ENCODE measurements around the gene ALAS1. TPM values are rescaled to one million over a fixed set of nuclear protein-coding genes. Genes with fewer than 3 reads are reported as not detected.

The ALAS1 gene
- total RNA-seq (1,000 to 10,000 TPM in 1 of 9 donors, 100 to 1,000 TPM in 8; 233 to 3,700 (median 664) TPM), polyA plus RNA-seq (100 to 1,000 TPM in 2 of 3 donors, 10 to 100 TPM in 1; 64.9 to 849 (median 387) TPM)
- long read RNA-seq, donor 1, transcript ALAS1-201 (11 exons, 2,212 nt): minor isoform, 5 of 508 reads
- long read RNA-seq, donor 1, transcript ALAS1-204 (11 exons, 2,125 nt): major isoform, 114 of 508 reads
- long read RNA-seq, donor 1, transcript ALAS1-205 (12 exons, 2,356 nt): minor isoform, 34 of 508 reads
- long read RNA-seq, donor 1, partial matches to known transcripts: 352 of 508 reads
- long read RNA-seq, donor 1, other reads (novel, unspliced or antisense): 0 of 508 reads
- long read RNA-seq, donor 2, transcript ALAS1-203 (2 exons, 350 nt): minor isoform, 6 of 333 reads
- long read RNA-seq, donor 2, transcript ALAS1-204 (11 exons, 2,125 nt): major isoform, 57 of 333 reads
- long read RNA-seq, donor 2, transcript ALAS1-201 (11 exons, 2,212 nt): minor isoform, 7 of 333 reads
- long read RNA-seq, donor 2, transcript ALAS1-205 (12 exons, 2,356 nt): minor isoform, 12 of 333 reads
- long read RNA-seq, donor 2, partial matches to known transcripts: 250 of 333 reads
- long read RNA-seq, donor 2, other reads (novel, unspliced or antisense): 0 of 333 reads
- long read RNA-seq, donor 3, transcript ALAS1-204 (11 exons, 2,125 nt): major isoform, 95 of 328 reads
- long read RNA-seq, donor 3, transcript ALAS1-201 (11 exons, 2,212 nt): minor isoform, 10 of 328 reads
- long read RNA-seq, donor 3, transcript ALAS1-205 (12 exons, 2,356 nt): minor isoform, 43 of 328 reads
- long read RNA-seq, donor 3, partial matches to known transcripts: 176 of 328 reads
- long read RNA-seq, donor 3, other reads (novel, unspliced or antisense): 0 of 328 reads
- long read RNA-seq, donor 4, transcript ALAS1-205 (12 exons, 2,356 nt): minor isoform, 33 of 1,061 reads
- long read RNA-seq, donor 4, transcript ALAS1-204 (11 exons, 2,125 nt): major isoform, 772 of 1,061 reads
- long read RNA-seq, donor 4, transcript ALAS1-202 (12 exons, 2,430 nt): minor isoform, 5 of 1,061 reads
- long read RNA-seq, donor 4, transcript ALAS1-201 (11 exons, 2,212 nt): minor isoform, 52 of 1,061 reads
- long read RNA-seq, donor 4, partial matches to known transcripts: 146 of 1,061 reads
- long read RNA-seq, donor 4, other reads (novel, unspliced or antisense): 53 of 1,061 reads
- long read RNA-seq, donor 5, transcript ALAS1-201 (11 exons, 2,212 nt): minor isoform, 117 of 2,069 reads
- long read RNA-seq, donor 5, transcript ALAS1-202 (12 exons, 2,430 nt): minor isoform, 20 of 2,069 reads
- long read RNA-seq, donor 5, transcript ALAS1-204 (11 exons, 2,125 nt): major isoform, 1,376 of 2,069 reads
- long read RNA-seq, donor 5, transcript ALAS1-205 (12 exons, 2,356 nt): minor isoform, 364 of 2,069 reads
- long read RNA-seq, donor 5, partial matches to known transcripts: 77 of 2,069 reads
- long read RNA-seq, donor 5, other reads (novel, unspliced or antisense): 115 of 2,069 reads
- long read RNA-seq, donor 6, transcript ALAS1-201 (11 exons, 2,212 nt): minor isoform, 14 of 355 reads
- long read RNA-seq, donor 6, transcript ALAS1-204 (11 exons, 2,125 nt): major isoform, 217 of 355 reads
- long read RNA-seq, donor 6, transcript ALAS1-205 (12 exons, 2,356 nt): minor isoform, 40 of 355 reads
- long read RNA-seq, donor 6, partial matches to known transcripts: 60 of 355 reads
- long read RNA-seq, donor 6, other reads (novel, unspliced or antisense): 23 of 355 reads
- long read RNA-seq, donor 7, transcript ALAS1-205 (12 exons, 2,356 nt): minor isoform, 10 of 166 reads
- long read RNA-seq, donor 7, transcript ALAS1-201 (11 exons, 2,212 nt): minor isoform, 6 of 166 reads
- long read RNA-seq, donor 7, transcript ALAS1-204 (11 exons, 2,125 nt): major isoform, 38 of 166 reads
- long read RNA-seq, donor 7, partial matches to known transcripts: 95 of 166 reads
- long read RNA-seq, donor 7, other reads (novel, unspliced or antisense): 14 of 166 reads
- long read RNA-seq, donor 8, transcript ALAS1-204 (11 exons, 2,125 nt): major isoform, 210 of 704 reads
- long read RNA-seq, donor 8, transcript ALAS1-201 (11 exons, 2,212 nt): minor isoform, 16 of 704 reads
- long read RNA-seq, donor 8, transcript ALAS1-205 (12 exons, 2,356 nt): minor isoform, 54 of 704 reads
- long read RNA-seq, donor 8, partial matches to known transcripts: 411 of 704 reads
- long read RNA-seq, donor 8, other reads (novel, unspliced or antisense): 10 of 704 reads
- long read RNA-seq, donor 9, transcript ALAS1-205 (12 exons, 2,356 nt): minor isoform, 14 of 199 reads
- long read RNA-seq, donor 9, transcript ALAS1-204 (11 exons, 2,125 nt): major isoform, 72 of 199 reads
- long read RNA-seq, donor 9, partial matches to known transcripts: 107 of 199 reads
- long read RNA-seq, donor 9, other reads (novel, unspliced or antisense): 0 of 199 reads
- long read RNA-seq, donor 10, transcript ALAS1-205 (12 exons, 2,356 nt): minor isoform, 13 of 96 reads
- long read RNA-seq, donor 10, transcript ALAS1-204 (11 exons, 2,125 nt): major isoform, 38 of 96 reads
- long read RNA-seq, donor 10, partial matches to known transcripts: 41 of 96 reads
- long read RNA-seq, donor 10, other reads (novel, unspliced or antisense): 0 of 96 reads

DNA sequence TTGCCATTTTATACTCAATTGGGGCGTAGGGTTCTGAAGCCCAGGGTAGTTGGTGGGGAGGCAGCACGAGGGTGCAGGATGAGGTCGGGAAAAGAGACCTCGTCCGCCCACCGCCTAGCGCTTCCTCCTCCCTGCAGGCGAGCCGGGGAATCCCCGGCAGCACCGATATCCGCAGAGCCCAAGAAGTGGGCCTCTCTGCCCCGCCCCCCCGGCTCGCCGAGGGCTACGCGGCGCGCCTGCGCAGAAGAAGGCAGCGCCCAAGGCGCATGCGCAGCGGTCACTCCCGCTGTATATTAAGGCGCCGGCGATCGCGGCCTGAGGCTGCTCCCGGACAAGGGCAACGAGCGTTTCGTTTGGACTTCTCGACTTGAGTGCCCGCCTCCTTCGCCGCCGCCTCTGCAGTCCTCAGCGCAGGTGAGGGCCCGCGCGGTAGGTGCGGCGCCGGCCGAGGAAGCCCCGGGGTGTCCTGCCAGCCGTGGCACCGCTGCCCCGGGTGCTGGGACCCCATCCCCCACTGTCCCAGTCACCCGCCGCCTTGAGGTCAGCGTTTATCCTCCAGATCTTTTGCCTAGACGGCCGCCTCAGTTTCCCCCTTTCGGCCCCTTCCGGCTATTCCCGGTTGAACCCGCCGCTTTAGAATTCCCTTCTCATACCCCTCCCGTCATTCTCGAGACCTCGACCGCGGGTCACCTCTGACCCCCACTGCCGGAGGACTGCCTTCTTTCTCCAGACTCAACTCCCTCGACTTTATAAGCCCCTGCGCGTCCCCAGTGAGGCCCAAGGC lies at the start of gene ALAS1:
Gene ALAS1, plus strand, starts transcription at position 319 of the 784 bp plus-strand sequence. CDS start 1,082 bp downstream, outside the sequence.
- peak within 1 kb of the TSS in 3 of 4 donors; percentile 65 to 100 (median 74) for H3K4me3 ChIP-seq
- peak; percentile 89 to 97 (median 94) for DNase-seq
- intact Hi-C loops (cut with DNase I): no loop called here
- no peaks in the 10 kb centered on the region for H3K9me3 ChIP-seq (replicated peaks in 1 of 3)
- H3K4me1 ChIP-seq (replicated peaks in 1 of 2): peaks cover 50 to 87% of the 10 kb centered on the region in 2 donors
- peak within 1 kb of the TSS; percentile 45 to 90 (median 76) for H3K27ac ChIP-seq
- no peaks in the 10 kb centered on the region for H3K27me3 ChIP-seq
- TF ChIP-seq, protein P1, sequence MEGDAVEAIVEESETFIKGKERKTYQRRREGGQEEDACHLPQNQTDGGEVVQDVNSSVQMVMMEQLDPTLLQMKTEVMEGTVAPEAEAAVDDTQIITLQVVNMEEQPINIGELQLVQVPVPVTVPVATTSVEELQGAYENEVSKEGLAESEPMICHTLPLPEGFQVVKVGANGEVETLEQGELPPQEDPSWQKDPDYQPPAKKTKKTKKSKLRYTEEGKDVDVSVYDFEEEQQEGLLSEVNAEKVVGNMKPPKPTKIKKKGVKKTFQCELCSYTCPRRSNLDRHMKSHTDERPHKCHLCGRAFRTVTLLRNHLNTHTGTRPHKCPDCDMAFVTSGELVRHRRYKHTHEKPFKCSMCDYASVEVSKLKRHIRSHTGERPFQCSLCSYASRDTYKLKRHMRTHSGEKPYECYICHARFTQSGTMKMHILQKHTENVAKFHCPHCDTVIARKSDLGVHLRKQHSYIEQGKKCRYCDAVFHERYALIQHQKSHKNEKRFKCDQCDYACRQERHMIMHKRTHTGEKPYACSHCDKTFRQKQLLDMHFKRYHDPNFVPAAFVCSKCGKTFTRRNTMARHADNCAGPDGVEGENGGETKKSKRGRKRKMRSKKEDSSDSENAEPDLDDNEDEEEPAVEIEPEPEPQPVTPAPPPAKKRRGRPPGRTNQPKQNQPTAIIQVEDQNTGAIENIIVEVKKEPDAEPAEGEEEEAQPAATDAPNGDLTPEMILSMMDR (IDR thresholded peaks at IDR 0.05): peak in 4 of 6 experiments; percentile 15 to 53 (median 30)
- peak; percentile 98 to 100 for TF ChIP-seq POLR2A (IDR thresholded peaks at IDR 0.05)
- peaks cover 0 to 41% of the 10 kb centered on the region in 2 donors for H3K36me3 ChIP-seq (replicated peaks in 1 of 2)
- 0 to 2% (median 0%) methylated on average over 19 to 71 of the region's 71 CpGs for WGBS, 4 donors

DNA sequence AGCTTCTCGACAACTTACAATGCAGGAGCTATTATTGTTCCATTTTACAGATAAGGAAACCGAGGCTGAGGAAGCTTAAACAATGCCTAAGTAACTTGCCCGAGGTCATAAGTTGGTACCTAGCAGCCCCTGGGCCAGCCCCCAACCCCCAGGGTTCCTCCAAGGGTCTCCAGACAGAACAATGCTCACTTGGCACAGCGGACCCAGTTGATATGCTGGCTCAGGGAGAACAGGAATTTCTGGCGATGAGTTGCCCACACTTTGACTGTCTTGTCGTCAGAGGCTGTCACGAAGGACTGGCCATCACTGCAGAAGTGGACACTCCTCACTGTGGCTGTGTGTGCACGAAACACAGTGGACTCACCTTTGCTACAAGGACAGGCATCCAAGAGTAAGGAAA lies 48.9 kb upstream of the ALAS1 start:
- Histone ChIP-seq H3K4me1 (replicated peaks in 1 of 2) (peaks cover 5 to 9% of the 10 kb centered on the region in 2 donors), H3K27me3 (no peaks in the 10 kb centered on the region), H3K27ac (no peak overlapping the region), H3K36me3 (replicated peaks in 1 of 2) (no peaks in the 10 kb centered on the region), H3K4me3 (no peak overlapping the region), H3K9me3 (replicated peaks in 1 of 3) (no peaks in the 10 kb centered on the region)
- WGBS, 4 donors: 92 to 100% (median 95%) methylated on average over 4 to 8 of the region's 8 CpGs
- TF ChIP-seq POLR2A (IDR thresholded peaks at IDR 0.05): no peak
- TF ChIP-seq, protein P1 (IDR thresholded peaks at IDR 0.05): no peak
- no peak for DNase-seq
- intact Hi-C loops (cut with DNase I): no loop called here

All from adrenal gland (tissue), 19 donors.